Measurements from ENCODE around the gene PLA2G2F. TPM values are rescaled to one million over a fixed set of nuclear protein-coding genes. Genes with fewer than 3 reads are reported as not detected.

PLA2G2F gene
- total RNA-seq, 1 donor from 2014 or later, result not detected

DNA sequence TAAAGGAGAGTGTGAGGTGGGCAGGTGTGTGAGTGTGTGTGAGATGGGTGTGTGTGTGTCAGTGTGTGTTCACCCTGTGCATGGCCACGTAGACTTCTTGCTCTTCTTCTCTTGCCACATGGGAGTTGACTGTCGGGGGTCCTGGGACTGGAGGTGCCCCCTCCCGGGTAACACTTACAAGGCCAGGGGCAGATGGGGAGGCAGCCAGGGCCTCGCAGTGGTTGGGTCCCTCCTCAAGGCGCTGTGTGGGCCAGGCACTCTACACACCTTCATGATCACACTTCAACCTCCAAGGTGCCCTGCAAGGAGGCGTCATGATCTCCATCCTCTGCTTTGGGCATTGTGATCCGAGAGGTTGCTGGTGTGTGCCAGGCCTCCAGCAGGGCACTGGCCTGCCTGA, 2.3 kb downstream of the PLA2G2F start:
- no peaks in the 10 kb centered on the region for H3K27me3 ChIP-seq
- intact Hi-C loops (cut with DNase I), result no loop called here
- H3K4me3 ChIP-seq, result no peak overlapping the region
- DNase-seq (ENCODE audit: extremely low spot score in 2 of 2), result no peak
- TF ChIP-seq POLR2AphosphoS5 (IDR thresholded peaks at IDR 0.05; ENCODE audit: insufficient read depth in 1 of 2, low read depth in 1 of 2), result no peak
- TF ChIP-seq POLR2A (IDR thresholded peaks at IDR 0.05), result no peak
- H3K27ac ChIP-seq, result no peak overlapping the region
- H3K9me3 ChIP-seq, result no peaks in the 10 kb centered on the region
- no peaks in the 10 kb centered on the region for H3K36me3 ChIP-seq
- H3K4me1 ChIP-seq, result no peaks in the 10 kb centered on the region

DNA sequence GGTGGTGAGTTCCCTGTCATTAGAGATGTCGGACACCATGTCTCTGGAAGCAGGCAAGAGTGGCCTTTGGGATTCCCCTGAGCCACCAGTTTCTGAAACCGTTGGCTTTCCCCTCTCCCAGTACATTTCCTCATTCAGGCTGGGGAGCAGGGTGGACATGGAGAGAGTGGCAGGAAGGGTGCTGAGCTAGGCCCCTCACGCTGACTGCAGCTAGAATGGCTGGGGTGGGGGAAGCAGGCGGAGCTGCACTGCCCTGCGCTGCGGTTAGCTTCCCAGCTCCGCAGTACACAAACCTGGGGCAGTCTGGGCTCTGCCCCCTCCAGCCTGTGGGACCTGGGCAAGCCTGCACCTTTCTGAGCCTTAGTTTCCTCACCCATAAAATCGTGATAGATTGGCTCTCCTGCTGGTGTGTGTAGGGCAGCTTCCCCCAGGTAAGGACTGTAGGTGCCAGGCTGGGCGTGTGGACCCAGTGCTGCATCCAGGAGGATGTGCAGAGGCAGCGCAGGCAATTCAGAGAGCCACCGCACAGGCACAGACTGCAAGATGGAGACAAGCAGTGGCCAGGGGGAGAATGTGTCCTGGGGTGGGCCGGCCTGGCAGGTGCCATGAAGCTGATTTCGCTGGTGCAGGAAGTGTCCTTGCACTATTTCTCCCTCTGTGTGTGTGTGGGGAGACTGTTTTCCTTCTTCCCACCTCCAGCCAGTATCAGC, 3.0 kb downstream of the PLA2G2F start:
- intact Hi-C loops (cut with DNase I), result no loop called here
- H3K27me3 ChIP-seq, result no peaks in the 10 kb centered on the region
- no peaks in the 10 kb centered on the region for H3K9me3 ChIP-seq
- DNase-seq (ENCODE audit: extremely low spot score in 2 of 2), result no peak
- no peaks in the 10 kb centered on the region for H3K36me3 ChIP-seq
- no peak overlapping the region for H3K27ac ChIP-seq
- TF ChIP-seq, protein P1, sequence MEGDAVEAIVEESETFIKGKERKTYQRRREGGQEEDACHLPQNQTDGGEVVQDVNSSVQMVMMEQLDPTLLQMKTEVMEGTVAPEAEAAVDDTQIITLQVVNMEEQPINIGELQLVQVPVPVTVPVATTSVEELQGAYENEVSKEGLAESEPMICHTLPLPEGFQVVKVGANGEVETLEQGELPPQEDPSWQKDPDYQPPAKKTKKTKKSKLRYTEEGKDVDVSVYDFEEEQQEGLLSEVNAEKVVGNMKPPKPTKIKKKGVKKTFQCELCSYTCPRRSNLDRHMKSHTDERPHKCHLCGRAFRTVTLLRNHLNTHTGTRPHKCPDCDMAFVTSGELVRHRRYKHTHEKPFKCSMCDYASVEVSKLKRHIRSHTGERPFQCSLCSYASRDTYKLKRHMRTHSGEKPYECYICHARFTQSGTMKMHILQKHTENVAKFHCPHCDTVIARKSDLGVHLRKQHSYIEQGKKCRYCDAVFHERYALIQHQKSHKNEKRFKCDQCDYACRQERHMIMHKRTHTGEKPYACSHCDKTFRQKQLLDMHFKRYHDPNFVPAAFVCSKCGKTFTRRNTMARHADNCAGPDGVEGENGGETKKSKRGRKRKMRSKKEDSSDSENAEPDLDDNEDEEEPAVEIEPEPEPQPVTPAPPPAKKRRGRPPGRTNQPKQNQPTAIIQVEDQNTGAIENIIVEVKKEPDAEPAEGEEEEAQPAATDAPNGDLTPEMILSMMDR (IDR thresholded peaks at IDR 0.05), result no peak
- no peak for TF ChIP-seq POLR2AphosphoS5 (IDR thresholded peaks at IDR 0.05; ENCODE audit: insufficient read depth in 1 of 2, low read depth in 1 of 2)
- TF ChIP-seq POLR2A (IDR thresholded peaks at IDR 0.05), result no peak
- no peak overlapping the region for H3K4me3 ChIP-seq
- H3K4me1 ChIP-seq, result no peaks in the 10 kb centered on the region

DNA sequence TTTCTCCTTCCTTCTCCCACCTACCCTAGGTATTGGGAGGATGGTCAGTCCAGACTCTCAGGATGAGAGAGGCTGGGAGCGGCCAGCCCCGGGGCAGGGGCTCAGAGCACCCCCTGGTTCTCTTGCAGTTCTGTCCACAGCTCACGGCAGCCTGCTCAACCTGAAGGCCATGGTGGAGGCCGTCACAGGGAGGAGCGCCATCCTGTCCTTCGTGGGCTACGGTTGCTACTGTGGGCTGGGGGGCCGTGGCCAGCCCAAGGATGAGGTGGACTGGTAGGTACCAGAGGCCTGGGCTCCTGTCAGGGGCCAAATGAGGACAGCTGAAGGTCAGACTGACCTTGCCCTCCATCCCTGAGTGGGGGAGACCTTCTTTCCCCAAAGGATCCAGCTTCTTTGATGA, 4.2 kb downstream of the PLA2G2F start:
- Histone ChIP-seq H3K36me3 (no peaks in the 10 kb centered on the region), H3K27ac (no peak overlapping the region), H3K4me3 (no peak overlapping the region), H3K9me3 (no peaks in the 10 kb centered on the region), H3K27me3 (no peaks in the 10 kb centered on the region), H3K4me1 (no peaks in the 10 kb centered on the region)
- intact Hi-C loops (cut with DNase I), result no loop called here
- TF ChIP-seq, protein P1 (IDR thresholded peaks at IDR 0.05), result no peak
- TF ChIP-seq POLR2AphosphoS5 (IDR thresholded peaks at IDR 0.05; ENCODE audit: insufficient read depth in 1 of 2, low read depth in 1 of 2), result no peak
- TF ChIP-seq POLR2A (IDR thresholded peaks at IDR 0.05), result no peak
- DNase-seq (ENCODE audit: extremely low spot score in 2 of 2), result no peak

DNA sequence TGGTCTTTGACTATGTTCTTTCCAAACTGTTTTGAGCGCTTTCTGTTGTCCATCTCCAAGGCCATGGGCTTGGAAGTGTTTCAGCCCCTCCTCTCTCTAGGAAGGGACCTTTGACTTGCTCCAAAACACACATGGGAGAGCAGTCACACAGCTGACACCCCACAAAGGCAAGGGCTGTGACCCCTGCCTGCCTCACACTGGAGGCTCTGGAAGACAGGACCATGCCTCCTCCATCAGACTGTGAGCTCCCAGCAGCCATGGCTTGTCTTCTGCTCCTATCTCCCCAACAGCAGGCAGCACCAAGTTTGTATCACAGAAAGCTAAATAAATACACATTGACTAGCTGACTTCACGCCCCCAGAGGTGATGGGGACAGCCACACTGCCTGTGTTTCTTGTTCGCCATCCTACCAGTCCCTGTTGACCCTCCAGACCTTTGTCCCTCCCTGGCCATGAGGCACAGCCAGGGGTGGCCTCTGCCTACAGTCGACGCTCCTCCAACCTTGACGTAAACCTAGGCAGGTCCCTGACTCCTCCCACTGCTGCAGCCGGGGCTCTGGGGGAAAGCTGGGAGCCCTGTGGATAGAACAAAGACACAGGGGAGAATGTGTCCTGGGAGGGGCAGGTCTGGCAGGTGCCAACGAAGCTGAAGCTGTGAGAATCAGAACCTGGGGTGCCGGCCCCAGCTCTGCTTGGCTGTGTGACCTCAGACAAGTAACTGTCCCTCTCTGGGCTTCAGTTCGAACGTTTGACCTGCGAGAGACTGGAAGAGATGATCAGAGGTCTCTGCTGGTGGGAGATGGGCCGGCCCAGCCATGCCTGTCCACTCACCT, 4.8 kb downstream of the PLA2G2F start:
- no peaks in the 10 kb centered on the region for H3K27me3 ChIP-seq
- DNase-seq (ENCODE audit: extremely low spot score in 2 of 2), result no peak
- TF ChIP-seq POLR2AphosphoS5 (IDR thresholded peaks at IDR 0.05; ENCODE audit: insufficient read depth in 1 of 2, low read depth in 1 of 2), result no peak
- TF ChIP-seq POLR2A (IDR thresholded peaks at IDR 0.05), result no peak
- TF ChIP-seq, protein P1 (IDR thresholded peaks at IDR 0.05), result no peak
- H3K27ac ChIP-seq, result no peak overlapping the region
- no peaks in the 10 kb centered on the region for H3K9me3 ChIP-seq
- H3K36me3 ChIP-seq, result no peaks in the 10 kb centered on the region
- H3K4me1 ChIP-seq, result no peaks in the 10 kb centered on the region
- no peak overlapping the region for H3K4me3 ChIP-seq
- intact Hi-C loops (cut with DNase I), result no loop called here

DNA sequence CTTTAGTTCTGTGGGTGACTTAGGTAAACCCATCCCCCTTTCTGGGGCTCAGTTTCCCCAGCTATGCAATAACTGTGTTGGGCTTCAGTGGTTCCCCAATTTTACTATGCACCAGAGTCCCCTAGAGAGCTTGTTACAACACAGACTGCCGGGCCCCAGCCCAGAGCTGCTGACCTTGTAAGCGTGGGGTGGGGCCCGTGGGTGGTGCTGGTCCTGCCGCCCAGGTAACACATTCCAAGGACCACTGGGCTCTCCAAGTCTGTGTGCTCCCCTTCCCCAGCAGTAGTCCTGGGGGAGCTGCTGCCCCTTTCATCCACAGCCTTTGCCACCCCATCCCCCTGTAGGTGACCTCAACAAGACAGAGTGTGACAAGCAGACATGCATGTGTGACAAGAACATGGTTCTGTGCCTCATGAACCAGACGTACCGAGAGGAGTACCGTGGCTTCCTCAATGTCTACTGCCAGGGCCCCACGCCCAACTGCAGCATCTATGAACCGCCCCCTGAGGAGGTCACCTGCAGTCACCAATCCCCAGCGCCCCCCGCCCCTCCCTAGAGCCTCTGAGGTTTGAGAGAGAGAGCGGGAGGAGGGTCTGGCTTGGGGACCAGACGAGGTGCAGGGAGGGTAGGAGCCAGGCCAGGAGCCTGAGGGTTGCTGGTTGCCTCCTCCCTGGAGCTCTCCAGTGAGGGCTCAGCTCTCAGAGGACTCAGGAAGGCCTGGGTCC, 8.9 kb downstream of the PLA2G2F start:
- intact Hi-C loops (cut with DNase I), result no loop called here
- no peak overlapping the region for H3K4me3 ChIP-seq
- no peaks in the 10 kb centered on the region for H3K9me3 ChIP-seq
- peaks cover 5% of the 10 kb centered on the region for H3K4me1 ChIP-seq
- H3K27me3 ChIP-seq, result no peaks in the 10 kb centered on the region
- H3K27ac ChIP-seq, result no peak overlapping the region
- no peak for DNase-seq (ENCODE audit: extremely low spot score in 2 of 2)
- TF ChIP-seq POLR2A (IDR thresholded peaks at IDR 0.05), result no peak
- TF ChIP-seq, protein P1 (IDR thresholded peaks at IDR 0.05), result no peak
- TF ChIP-seq POLR2AphosphoS5 (IDR thresholded peaks at IDR 0.05; ENCODE audit: insufficient read depth in 1 of 2, low read depth in 1 of 2), result no peak
- H3K36me3 ChIP-seq, result no peaks in the 10 kb centered on the region

All from vagina (tissue), 2 donors.